Chondrocyte (in vitro differentiated cells): Measurements from ENCODE around the gene CTSZ. TPM values are rescaled to one million over a fixed set of nuclear protein-coding genes. Genes with fewer than 3 reads are reported as not detected.

ENCODE experiments used
- DNase-seq: peaks from one replicate; pipeline ENCODE4 v3.0.0; 2021; ENCODE audit warnings: mixed read lengths, low spot score
- H3K27ac Mint-ChIP-seq: one replicate; pipeline ENCODE4 v1.8.0; 2021; ENCODE audit warnings: mild to moderate bottlenecking, moderate library complexity, mixed read lengths; ENCODE audit not compliant: unreplicated experiment
- H3K27me3 Mint-ChIP-seq: 2 replicates; pipeline ENCODE4 v1.8.0; 2021; ENCODE audit warnings: low read depth, mixed read lengths
- H3K36me3 Mint-ChIP-seq: 2 replicates; pipeline ENCODE4 v1.8.0; 2021; ENCODE audit warnings: low read depth, mixed read lengths
- H3K4me1 Mint-ChIP-seq: 2 replicates; pipeline ENCODE4 v1.8.0; 2021; ENCODE audit warnings: low read depth, mild to moderate bottlenecking, mixed read lengths
- H3K4me3 Mint-ChIP-seq: one replicate; pipeline ENCODE4 v1.8.0; 2021; ENCODE audit warnings: mild to moderate bottlenecking, moderate library complexity, mixed read lengths; ENCODE audit not compliant: unreplicated experiment
- H3K9me3 Mint-ChIP-seq: 2 replicates; pipeline ENCODE4 v1.8.0; 2021; ENCODE audit warnings: low read depth, mixed read lengths
- total RNA-seq: library from RNA; stranded (reverse); gene quantifications from 3 replicates; pipeline ENCODE4 v1.2.1, GENCODE V29; 2021
- TF ChIP-seq, protein P1 (sequence below): fragments of 200-600 bp; sonication (generic); IDR thresholded peaks from 2 replicates; pipeline ENCODE4 v1.5.0; 2021; ENCODE audit warnings: antibody characterized with exemption, mild to moderate bottlenecking, moderate library complexity

CTSZ gene
- total RNA-seq, 1 donor from 2014 or later, result 99.4 TPM

- Mint-ChIP-seq H3K27ac (peak overlapping the region; percentile 72), H3K27me3 (no peaks in the 10 kb centered on the region), H3K36me3 (peaks cover 4% of the 10 kb centered on the region), H3K4me1 (peaks cover 23% of the 10 kb centered on the region), H3K9me3 (no peaks in the 10 kb centered on the region), H3K4me3 (peak overlapping the region; percentile 60)
- no peak for DNase-seq
- TF ChIP-seq, protein P1, sequence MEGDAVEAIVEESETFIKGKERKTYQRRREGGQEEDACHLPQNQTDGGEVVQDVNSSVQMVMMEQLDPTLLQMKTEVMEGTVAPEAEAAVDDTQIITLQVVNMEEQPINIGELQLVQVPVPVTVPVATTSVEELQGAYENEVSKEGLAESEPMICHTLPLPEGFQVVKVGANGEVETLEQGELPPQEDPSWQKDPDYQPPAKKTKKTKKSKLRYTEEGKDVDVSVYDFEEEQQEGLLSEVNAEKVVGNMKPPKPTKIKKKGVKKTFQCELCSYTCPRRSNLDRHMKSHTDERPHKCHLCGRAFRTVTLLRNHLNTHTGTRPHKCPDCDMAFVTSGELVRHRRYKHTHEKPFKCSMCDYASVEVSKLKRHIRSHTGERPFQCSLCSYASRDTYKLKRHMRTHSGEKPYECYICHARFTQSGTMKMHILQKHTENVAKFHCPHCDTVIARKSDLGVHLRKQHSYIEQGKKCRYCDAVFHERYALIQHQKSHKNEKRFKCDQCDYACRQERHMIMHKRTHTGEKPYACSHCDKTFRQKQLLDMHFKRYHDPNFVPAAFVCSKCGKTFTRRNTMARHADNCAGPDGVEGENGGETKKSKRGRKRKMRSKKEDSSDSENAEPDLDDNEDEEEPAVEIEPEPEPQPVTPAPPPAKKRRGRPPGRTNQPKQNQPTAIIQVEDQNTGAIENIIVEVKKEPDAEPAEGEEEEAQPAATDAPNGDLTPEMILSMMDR, result no peak
Observed at GRCh38 chr20:59004763-59005522, 2.1 kb downstream of the CTSZ start.

- no peak overlapping the region for H3K4me3 Mint-ChIP-seq
- H3K4me1 Mint-ChIP-seq, result peaks cover 21% of the 10 kb centered on the region
- TF ChIP-seq, protein P1, result no peak
- H3K27me3 Mint-ChIP-seq, result no peaks in the 10 kb centered on the region
- H3K36me3 Mint-ChIP-seq, result peaks cover 4% of the 10 kb centered on the region
- no peak overlapping the region for H3K27ac Mint-ChIP-seq
- no peak for DNase-seq
- H3K9me3 Mint-ChIP-seq, result no peaks in the 10 kb centered on the region
Observed at GRCh38 chr20:59004493-59004762, 2.6 kb downstream of the CTSZ start.

GRCh38 chr20:59003836-59004492 is 3.1 kb downstream of the CTSZ start:
- H3K27ac Mint-ChIP-seq, result peak overlapping the region; percentile 43
- H3K4me1 Mint-ChIP-seq, result peaks cover 21% of the 10 kb centered on the region
- H3K4me3 Mint-ChIP-seq, result no peak overlapping the region
- no peak for DNase-seq
- no peaks in the 10 kb centered on the region for H3K9me3 Mint-ChIP-seq
- H3K27me3 Mint-ChIP-seq, result no peaks in the 10 kb centered on the region
- TF ChIP-seq, protein P1, result no peak
- peaks cover 4% of the 10 kb centered on the region for H3K36me3 Mint-ChIP-seq

DNA sequence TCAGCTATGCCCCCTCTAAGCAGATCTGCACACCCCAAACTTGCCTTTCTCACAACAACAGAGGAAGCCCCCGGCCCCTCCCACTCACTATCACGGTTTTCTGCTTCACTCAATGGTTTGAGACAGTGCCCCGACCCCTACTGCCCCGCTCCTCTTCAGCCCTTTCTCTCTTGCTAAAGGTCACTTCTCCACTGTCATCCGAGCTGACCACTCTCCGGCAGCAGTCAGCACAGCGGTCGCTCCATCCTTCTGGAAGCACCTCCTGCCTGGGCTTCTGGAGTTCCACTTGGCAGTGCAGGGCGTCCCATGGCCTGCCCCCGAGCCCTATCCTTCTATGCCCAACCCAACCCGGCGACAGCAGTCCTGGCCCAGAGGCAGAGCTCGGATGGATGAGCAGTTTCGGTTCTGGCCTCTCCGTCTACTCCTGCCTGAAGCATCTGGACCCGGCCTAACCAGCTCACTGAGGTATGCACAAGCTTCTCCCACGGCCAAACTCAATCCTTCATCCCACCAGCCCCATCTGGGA is 4.1 kb downstream of the CTSZ start:
- Mint-ChIP-seq H3K27ac (no peak overlapping the region), H3K36me3 (peaks cover 4% of the 10 kb centered on the region), H3K27me3 (no peaks in the 10 kb centered on the region), H3K4me3 (no peak overlapping the region), H3K9me3 (no peaks in the 10 kb centered on the region), H3K4me1 (peaks cover 21% of the 10 kb centered on the region)
- TF ChIP-seq, protein P1, result no peak
- DNase-seq, result no peak

DNA sequence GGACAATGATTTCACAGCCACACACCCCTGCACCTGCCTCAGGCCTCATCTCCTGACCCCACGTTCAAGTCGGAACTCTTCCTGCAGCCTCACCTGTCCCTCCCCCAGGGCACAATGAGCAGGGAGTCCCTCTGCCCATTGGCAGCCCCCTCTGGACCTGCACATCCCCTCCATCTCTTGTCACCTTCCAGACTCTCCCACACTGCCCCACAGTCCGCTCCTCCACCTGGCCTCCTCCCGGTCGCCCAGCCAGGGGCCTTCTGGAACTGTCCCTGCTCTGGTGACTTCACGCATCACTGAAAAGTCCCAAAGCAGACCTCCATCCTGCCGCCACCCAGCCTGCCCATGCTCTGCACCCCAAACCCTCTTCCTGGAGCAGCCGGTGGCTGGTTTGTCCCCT is 4.7 kb downstream of the CTSZ start:
- Mint-ChIP-seq H3K27me3 (no peaks in the 10 kb centered on the region), H3K36me3 (peaks cover 7% of the 10 kb centered on the region), H3K4me3 (no peak overlapping the region), H3K9me3 (no peaks in the 10 kb centered on the region), H3K4me1 (peaks cover 21% of the 10 kb centered on the region), H3K27ac (no peak overlapping the region)
- DNase-seq, result no peak
- TF ChIP-seq, protein P1, result no peak
